WTC11 (cell line): ENCODE results near the gene LIMA1. TPM values are rescaled to one million over a fixed set of nuclear protein-coding genes. Genes with fewer than 3 reads are reported as not detected.

Source experiments
- ATAC-seq: fragments of 200-7000 bp; cut with Tn5 transposase; 2 replicates; pipeline ENCODE4 v1.10.0; 2021; ENCODE audit warnings: mild to moderate bottlenecking, moderate library complexity
- CTCF ChIA-PET: fragments of 300-600 bp; sonication (Branson Sonifier 250); formaldehyde crosslinking; loops from one replicate; lab custom pipeline; 2021; ENCODE audit warnings: antibody characterized with exemption; lab: Charles Lee
- POLR2A ChIA-PET: fragments of 350-600 bp; sonication (Branson Sonifier 250); formaldehyde crosslinking; loops from one replicate; lab custom pipeline; 2021; ENCODE audit warnings: antibody characterized with exemption; lab: Charles Lee
- DNase-seq: peaks from one replicate; pipeline ENCODE4 v3.0.0; 2021; ENCODE audit warnings: low spot score
- H3K27ac Mint-ChIP-seq: 2 replicates; pipeline ENCODE4 v1.8.0; 2021; ENCODE audit warnings: mixed read lengths
- H3K27me3 Mint-ChIP-seq: 2 replicates; pipeline ENCODE4 v1.8.0; 2021; ENCODE audit warnings: low read depth, mild to moderate bottlenecking, moderate library complexity, mixed read lengths
- H3K36me3 Mint-ChIP-seq: 2 replicates; pipeline ENCODE4 v1.8.0; 2021; ENCODE audit warnings: mixed read lengths
- H3K4me1 Mint-ChIP-seq: 2 replicates; pipeline ENCODE4 v1.8.0; 2022; ENCODE audit warnings: mixed read lengths
- H3K4me3 Mint-ChIP-seq: 2 replicates; pipeline ENCODE4 v1.8.0; 2021; ENCODE audit warnings: mild to moderate bottlenecking, moderate library complexity, mixed read lengths
- H3K9me3 Mint-ChIP-seq: 2 replicates; pipeline ENCODE4 v1.8.0; 2021; ENCODE audit warnings: mixed read lengths
- ATF1 ChIP-seq: sonication (generic); formaldehyde crosslinking; IDR thresholded peaks from 2 replicates; pipeline ENCODE4 v1.8.1; 2023; ENCODE audit warnings: mild to moderate bottlenecking, moderate library complexity, missing genetic modification reagents
- CBFB ChIP-seq: sonication (generic); formaldehyde crosslinking; IDR thresholded peaks from 2 replicates; pipeline ENCODE4 v1.8.1; 2022; ENCODE audit warnings: mild to moderate bottlenecking, low read depth, missing genetic modification reagents
- CREB1 ChIP-seq: sonication (generic); formaldehyde crosslinking; IDR thresholded peaks from 2 replicates; pipeline ENCODE4 v1.8.0; 2023; ENCODE audit warnings: mild to moderate bottlenecking, missing genetic modification reagents
- HMGA2 ChIP-seq: fragments of 250-450 bp; sonication (Bioruptor Pico); IDR thresholded peaks from 2 replicates; pipeline ENCODE4 v1.4.0; 2021; ENCODE audit warnings: mild to moderate bottlenecking, moderate library complexity
- KAT7 ChIP-seq: sonication (generic); formaldehyde crosslinking; IDR thresholded peaks from 2 replicates; pipeline ENCODE4 v1.8.1; 2023; ENCODE audit warnings: missing genetic modification reagents, mild to moderate bottlenecking, borderline replicate concordance
- NFATC4 ChIP-seq: fragments of 250-450 bp; sonication (Bioruptor Pico); IDR thresholded peaks from 2 replicates; pipeline ENCODE4 v1.9.0; 2021; ENCODE audit warnings: mild to moderate bottlenecking
- NR1H2 ChIP-seq: sonication (generic); formaldehyde crosslinking; IDR thresholded peaks from 2 replicates; pipeline ENCODE4 v1.9.0; 2021; ENCODE audit warnings: mild to moderate bottlenecking, moderate library complexity, missing genetic modification reagents
- RORB ChIP-seq: fragments of 250-450 bp; sonication (Bioruptor Pico); IDR thresholded peaks from 2 replicates; pipeline ENCODE4 v1.9.0; 2021; ENCODE audit warnings: mild to moderate bottlenecking
- SMAD3 ChIP-seq: sonication (generic); formaldehyde crosslinking; IDR thresholded peaks from 2 replicates; pipeline ENCODE4 v1.8.0; 2022; ENCODE audit warnings: missing genetic modification reagents, mild to moderate bottlenecking, borderline replicate concordance
- SMAD4 ChIP-seq: sonication (generic); formaldehyde crosslinking; IDR thresholded peaks from 2 replicates; pipeline ENCODE4 v1.8.0; 2022; ENCODE audit warnings: mild to moderate bottlenecking, missing genetic modification reagents
- TEAD1 ChIP-seq: sonication (generic); formaldehyde crosslinking; IDR thresholded peaks from 2 replicates; pipeline ENCODE4 v1.8.0; 2022; ENCODE audit warnings: mild to moderate bottlenecking, missing genetic modification reagents
- ZNF232 ChIP-seq: sonication (generic); formaldehyde crosslinking; IDR thresholded peaks from 2 replicates; pipeline ENCODE4 v1.8.0; 2022; ENCODE audit warnings: mild to moderate bottlenecking, missing genetic modification reagents
- total RNA-seq: library from RNA; stranded (reverse); gene quantifications from 3 replicates; pipeline ENCODE4 v1.2.3, GENCODE V29; 2021
- TF ChIP-seq, protein P1 (sequence below): fragments of 250-450 bp; sonication (Bioruptor Pico); IDR thresholded peaks from 2 replicates; pipeline ENCODE4 v1.9.0; 2021; ENCODE audit warnings: mild to moderate bottlenecking
- TF ChIP-seq, protein P2 (sequence below): fragments of 250-450 bp; sonication (Bioruptor Pico); IDR thresholded peaks from 2 replicates; pipeline ENCODE4 v1.9.0; 2021; ENCODE audit warnings: mild to moderate bottlenecking, borderline replicate concordance
- TF ChIP-seq, protein P3 (sequence below): sonication (generic); formaldehyde crosslinking; IDR thresholded peaks from 2 replicates; pipeline ENCODE4 v1.8.0; 2023; ENCODE audit warnings: missing genetic modification reagents
- TF ChIP-seq, protein P4 (sequence below): sonication (generic); formaldehyde crosslinking; IDR thresholded peaks from 2 replicates; pipeline ENCODE4 v1.8.1; 2023; ENCODE audit warnings: mild to moderate bottlenecking, missing genetic modification reagents, borderline replicate concordance
- TF ChIP-seq, protein P5 (sequence below): fragments of 250-450 bp; sonication (Bioruptor Pico); IDR thresholded peaks from 2 replicates; pipeline ENCODE4 v1.8.0; 2021; ENCODE audit warnings: mild to moderate bottlenecking
- TF ChIP-seq, protein P6 (sequence below): sonication (generic); formaldehyde crosslinking; IDR thresholded peaks from 2 replicates; pipeline ENCODE4 v1.8.0; 2022; ENCODE audit warnings: mild to moderate bottlenecking, missing genetic modification reagents
- TF ChIP-seq, protein P7 (sequence below): sonication (generic); formaldehyde crosslinking; IDR thresholded peaks from 2 replicates; pipeline ENCODE4 v1.8.0; 2022; ENCODE audit warnings: mild to moderate bottlenecking, missing genetic modification reagents
- TF ChIP-seq, protein P8 (sequence below): fragments of 250-450 bp; sonication (Bioruptor Pico); IDR thresholded peaks from 2 replicates; pipeline ENCODE4 v2.1.2; 2022; ENCODE audit warnings: mild to moderate bottlenecking, moderate library complexity

The LIMA1 gene
- total RNA-seq, 1 experiment from 2014 or later: 41.2 TPM

DNA sequence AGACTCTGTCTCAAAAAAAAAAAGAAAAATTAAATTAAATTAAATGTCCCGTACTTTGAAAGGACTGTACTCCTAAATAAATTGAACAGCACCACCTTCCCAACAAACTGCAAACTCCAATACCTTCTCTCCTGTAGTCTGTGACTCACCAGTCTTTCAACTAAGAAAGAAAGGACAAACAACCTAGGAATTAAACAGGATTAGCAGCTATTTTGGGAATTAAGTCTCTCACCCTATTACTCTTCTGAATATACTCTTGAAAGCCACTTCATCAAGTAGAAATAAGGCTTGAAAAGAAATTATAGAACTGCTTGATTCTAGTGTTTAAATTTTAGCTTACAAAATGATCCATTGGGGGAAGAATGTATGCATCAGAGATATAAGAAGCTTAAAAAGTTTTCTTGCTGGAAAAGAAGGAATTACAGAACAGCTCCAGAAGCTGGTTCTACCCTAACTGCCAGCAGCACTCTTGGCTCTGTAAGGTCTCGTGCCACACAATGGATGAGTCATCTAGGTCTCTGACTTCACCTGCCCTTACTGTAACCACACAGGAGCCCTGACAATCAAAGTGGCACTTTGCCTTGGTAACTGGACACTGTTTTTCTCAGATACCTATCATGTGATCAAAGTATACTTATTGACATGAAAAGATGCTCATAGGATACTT, 59.2 kb downstream of the LIMA1 start:
- ATAC-seq (peak; percentile 19; the same call in 1 of the 2 replicates), DNase-seq (no peak)
- ChIA-PET CTCF (interaction anchor here (0.5 to 3.8 kb wide), 4 partner anchors 59 to 338 kb away, joined by 3 to 22 read pairs (median 5); partner anchors contain the start of gene LIMA1), POLR2A (no interaction called here)
- H3K4me3 Mint-ChIP-seq: no peak overlapping the region
- H3K36me3 Mint-ChIP-seq: no peaks in the 10 kb centered on the region
- TF ChIP-seq SMAD4 (CRISPR knock-in tag) (no peak), NFATC4 (CRISPR knock-in tag) (no peak), CREB1 (no peak), SMAD3 (CRISPR knock-in tag) (no peak), RORB (CRISPR knock-in tag) (no peak), TEAD1 (CRISPR knock-in tag) (no peak), ATF1 (CRISPR knock-in tag) (no peak), KAT7 (CRISPR knock-in tag) (no peak), ZNF232 (CRISPR knock-in tag) (no peak), HMGA2 (no peak), NR1H2 (no peak), CBFB (no peak)
- TF ChIP-seq, protein P1, sequence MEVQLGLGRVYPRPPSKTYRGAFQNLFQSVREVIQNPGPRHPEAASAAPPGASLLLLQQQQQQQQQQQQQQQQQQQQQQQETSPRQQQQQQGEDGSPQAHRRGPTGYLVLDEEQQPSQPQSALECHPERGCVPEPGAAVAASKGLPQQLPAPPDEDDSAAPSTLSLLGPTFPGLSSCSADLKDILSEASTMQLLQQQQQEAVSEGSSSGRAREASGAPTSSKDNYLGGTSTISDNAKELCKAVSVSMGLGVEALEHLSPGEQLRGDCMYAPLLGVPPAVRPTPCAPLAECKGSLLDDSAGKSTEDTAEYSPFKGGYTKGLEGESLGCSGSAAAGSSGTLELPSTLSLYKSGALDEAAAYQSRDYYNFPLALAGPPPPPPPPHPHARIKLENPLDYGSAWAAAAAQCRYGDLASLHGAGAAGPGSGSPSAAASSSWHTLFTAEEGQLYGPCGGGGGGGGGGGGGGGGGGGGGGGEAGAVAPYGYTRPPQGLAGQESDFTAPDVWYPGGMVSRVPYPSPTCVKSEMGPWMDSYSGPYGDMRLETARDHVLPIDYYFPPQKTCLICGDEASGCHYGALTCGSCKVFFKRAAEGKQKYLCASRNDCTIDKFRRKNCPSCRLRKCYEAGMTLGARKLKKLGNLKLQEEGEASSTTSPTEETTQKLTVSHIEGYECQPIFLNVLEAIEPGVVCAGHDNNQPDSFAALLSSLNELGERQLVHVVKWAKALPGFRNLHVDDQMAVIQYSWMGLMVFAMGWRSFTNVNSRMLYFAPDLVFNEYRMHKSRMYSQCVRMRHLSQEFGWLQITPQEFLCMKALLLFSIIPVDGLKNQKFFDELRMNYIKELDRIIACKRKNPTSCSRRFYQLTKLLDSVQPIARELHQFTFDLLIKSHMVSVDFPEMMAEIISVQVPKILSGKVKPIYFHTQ (CRISPR knock-in tag): no peak
- TF ChIP-seq, protein P2, sequence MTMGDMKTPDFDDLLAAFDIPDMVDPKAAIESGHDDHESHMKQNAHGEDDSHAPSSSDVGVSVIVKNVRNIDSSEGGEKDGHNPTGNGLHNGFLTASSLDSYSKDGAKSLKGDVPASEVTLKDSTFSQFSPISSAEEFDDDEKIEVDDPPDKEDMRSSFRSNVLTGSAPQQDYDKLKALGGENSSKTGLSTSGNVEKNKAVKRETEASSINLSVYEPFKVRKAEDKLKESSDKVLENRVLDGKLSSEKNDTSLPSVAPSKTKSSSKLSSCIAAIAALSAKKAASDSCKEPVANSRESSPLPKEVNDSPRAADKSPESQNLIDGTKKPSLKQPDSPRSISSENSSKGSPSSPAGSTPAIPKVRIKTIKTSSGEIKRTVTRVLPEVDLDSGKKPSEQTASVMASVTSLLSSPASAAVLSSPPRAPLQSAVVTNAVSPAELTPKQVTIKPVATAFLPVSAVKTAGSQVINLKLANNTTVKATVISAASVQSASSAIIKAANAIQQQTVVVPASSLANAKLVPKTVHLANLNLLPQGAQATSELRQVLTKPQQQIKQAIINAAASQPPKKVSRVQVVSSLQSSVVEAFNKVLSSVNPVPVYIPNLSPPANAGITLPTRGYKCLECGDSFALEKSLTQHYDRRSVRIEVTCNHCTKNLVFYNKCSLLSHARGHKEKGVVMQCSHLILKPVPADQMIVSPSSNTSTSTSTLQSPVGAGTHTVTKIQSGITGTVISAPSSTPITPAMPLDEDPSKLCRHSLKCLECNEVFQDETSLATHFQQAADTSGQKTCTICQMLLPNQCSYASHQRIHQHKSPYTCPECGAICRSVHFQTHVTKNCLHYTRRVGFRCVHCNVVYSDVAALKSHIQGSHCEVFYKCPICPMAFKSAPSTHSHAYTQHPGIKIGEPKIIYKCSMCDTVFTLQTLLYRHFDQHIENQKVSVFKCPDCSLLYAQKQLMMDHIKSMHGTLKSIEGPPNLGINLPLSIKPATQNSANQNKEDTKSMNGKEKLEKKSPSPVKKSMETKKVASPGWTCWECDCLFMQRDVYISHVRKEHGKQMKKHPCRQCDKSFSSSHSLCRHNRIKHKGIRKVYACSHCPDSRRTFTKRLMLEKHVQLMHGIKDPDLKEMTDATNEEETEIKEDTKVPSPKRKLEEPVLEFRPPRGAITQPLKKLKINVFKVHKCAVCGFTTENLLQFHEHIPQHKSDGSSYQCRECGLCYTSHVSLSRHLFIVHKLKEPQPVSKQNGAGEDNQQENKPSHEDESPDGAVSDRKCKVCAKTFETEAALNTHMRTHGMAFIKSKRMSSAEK (CRISPR knock-in tag): no peak
- TF ChIP-seq, protein P3, sequence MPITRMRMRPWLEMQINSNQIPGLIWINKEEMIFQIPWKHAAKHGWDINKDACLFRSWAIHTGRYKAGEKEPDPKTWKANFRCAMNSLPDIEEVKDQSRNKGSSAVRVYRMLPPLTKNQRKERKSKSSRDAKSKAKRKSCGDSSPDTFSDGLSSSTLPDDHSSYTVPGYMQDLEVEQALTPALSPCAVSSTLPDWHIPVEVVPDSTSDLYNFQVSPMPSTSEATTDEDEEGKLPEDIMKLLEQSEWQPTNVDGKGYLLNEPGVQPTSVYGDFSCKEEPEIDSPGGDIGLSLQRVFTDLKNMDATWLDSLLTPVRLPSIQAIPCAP (CRISPR knock-in tag): no peak
- TF ChIP-seq, protein P4, sequence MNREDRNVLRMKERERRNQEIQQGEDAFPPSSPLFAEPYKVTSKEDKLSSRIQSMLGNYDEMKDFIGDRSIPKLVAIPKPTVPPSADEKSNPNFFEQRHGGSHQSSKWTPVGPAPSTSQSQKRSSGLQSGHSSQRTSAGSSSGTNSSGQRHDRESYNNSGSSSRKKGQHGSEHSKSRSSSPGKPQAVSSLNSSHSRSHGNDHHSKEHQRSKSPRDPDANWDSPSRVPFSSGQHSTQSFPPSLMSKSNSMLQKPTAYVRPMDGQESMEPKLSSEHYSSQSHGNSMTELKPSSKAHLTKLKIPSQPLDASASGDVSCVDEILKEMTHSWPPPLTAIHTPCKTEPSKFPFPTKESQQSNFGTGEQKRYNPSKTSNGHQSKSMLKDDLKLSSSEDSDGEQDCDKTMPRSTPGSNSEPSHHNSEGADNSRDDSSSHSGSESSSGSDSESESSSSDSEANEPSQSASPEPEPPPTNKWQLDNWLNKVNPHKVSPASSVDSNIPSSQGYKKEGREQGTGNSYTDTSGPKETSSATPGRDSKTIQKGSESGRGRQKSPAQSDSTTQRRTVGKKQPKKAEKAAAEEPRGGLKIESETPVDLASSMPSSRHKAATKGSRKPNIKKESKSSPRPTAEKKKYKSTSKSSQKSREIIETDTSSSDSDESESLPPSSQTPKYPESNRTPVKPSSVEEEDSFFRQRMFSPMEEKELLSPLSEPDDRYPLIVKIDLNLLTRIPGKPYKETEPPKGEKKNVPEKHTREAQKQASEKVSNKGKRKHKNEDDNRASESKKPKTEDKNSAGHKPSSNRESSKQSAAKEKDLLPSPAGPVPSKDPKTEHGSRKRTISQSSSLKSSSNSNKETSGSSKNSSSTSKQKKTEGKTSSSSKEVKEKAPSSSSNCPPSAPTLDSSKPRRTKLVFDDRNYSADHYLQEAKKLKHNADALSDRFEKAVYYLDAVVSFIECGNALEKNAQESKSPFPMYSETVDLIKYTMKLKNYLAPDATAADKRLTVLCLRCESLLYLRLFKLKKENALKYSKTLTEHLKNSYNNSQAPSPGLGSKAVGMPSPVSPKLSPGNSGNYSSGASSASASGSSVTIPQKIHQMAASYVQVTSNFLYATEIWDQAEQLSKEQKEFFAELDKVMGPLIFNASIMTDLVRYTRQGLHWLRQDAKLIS (CRISPR knock-in tag): no peak
- TF ChIP-seq, protein P5, sequence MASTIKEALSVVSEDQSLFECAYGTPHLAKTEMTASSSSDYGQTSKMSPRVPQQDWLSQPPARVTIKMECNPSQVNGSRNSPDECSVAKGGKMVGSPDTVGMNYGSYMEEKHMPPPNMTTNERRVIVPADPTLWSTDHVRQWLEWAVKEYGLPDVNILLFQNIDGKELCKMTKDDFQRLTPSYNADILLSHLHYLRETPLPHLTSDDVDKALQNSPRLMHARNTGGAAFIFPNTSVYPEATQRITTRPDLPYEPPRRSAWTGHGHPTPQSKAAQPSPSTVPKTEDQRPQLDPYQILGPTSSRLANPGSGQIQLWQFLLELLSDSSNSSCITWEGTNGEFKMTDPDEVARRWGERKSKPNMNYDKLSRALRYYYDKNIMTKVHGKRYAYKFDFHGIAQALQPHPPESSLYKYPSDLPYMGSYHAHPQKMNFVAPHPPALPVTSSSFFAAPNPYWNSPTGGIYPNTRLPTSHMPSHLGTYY: no peak
- TF ChIP-seq, protein P6, sequence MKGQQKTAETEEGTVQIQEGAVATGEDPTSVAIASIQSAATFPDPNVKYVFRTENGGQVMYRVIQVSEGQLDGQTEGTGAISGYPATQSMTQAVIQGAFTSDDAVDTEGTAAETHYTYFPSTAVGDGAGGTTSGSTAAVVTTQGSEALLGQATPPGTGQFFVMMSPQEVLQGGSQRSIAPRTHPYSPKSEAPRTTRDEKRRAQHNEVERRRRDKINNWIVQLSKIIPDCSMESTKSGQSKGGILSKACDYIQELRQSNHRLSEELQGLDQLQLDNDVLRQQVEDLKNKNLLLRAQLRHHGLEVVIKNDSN (CRISPR knock-in tag): no peak
- TF ChIP-seq, protein P7, sequence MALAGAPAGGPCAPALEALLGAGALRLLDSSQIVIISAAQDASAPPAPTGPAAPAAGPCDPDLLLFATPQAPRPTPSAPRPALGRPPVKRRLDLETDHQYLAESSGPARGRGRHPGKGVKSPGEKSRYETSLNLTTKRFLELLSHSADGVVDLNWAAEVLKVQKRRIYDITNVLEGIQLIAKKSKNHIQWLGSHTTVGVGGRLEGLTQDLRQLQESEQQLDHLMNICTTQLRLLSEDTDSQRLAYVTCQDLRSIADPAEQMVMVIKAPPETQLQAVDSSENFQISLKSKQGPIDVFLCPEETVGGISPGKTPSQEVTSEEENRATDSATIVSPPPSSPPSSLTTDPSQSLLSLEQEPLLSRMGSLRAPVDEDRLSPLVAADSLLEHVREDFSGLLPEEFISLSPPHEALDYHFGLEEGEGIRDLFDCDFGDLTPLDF (CRISPR knock-in tag): no peak
- TF ChIP-seq, protein P8, sequence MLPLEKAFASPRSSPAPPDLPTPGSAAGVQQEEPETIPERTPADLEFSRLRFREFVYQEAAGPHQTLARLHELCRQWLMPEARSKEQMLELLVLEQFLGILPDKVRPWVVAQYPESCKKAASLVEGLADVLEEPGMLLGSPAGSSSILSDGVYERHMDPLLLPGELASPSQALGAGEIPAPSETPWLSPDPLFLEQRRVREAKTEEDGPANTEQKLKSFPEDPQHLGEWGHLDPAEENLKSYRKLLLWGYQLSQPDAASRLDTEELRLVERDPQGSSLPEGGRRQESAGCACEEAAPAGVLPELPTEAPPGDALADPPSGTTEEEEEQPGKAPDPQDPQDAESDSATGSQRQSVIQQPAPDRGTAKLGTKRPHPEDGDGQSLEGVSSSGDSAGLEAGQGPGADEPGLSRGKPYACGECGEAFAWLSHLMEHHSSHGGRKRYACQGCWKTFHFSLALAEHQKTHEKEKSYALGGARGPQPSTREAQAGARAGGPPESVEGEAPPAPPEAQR: no peak
- H3K4me1 Mint-ChIP-seq: peaks cover 20% of the 10 kb centered on the region
- no peaks in the 10 kb centered on the region for H3K9me3 Mint-ChIP-seq
- no peaks in the 10 kb centered on the region for H3K27me3 Mint-ChIP-seq
- peak overlapping the region; percentile 86 for H3K27ac Mint-ChIP-seq
